ENCODE results near the gene KIAA0753. TPM values are rescaled to one million over a fixed set of nuclear protein-coding genes. Genes with fewer than 3 reads are reported as not detected.

The KIAA0753 gene
- total RNA-seq, 6 experiments from 2014 or later = 3.7 to 6.5 (median 4.9) TPM

DNA sequence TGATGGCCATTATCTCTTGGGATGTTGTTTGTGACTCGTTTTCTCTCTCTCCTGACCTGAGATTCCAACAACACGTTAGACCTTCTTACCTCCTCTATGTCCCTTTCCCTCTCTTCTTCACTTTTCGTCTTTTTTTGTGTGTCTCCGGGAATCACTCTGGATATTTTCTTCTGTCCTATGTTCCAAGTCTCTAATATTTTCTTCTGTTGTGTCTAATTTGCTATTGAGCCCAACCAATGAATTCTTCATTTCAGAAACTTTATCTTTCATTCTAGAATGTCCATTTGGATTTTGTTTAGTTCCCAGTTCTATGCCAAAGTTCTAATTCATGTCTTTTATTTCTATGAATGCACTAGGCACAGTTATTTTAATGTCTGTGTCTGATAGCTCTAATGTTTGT is 57.1 kb downstream of the KIAA0753 start:
- DNase-seq = no peak
- Histone ChIP-seq H3K4me1 (no peaks in the 10 kb centered on the region), H3K4me3 (no peak overlapping the region), H3K27ac (no peak overlapping the region), H3K27me3 (no peaks in the 10 kb centered on the region), H3K36me3 (peaks cover 0 to 5% (median 0%) of the 10 kb centered on the region in 4 donors), H3K9me3 (no peaks in the 10 kb centered on the region)
- no peak for ATAC-seq
- 100% methylated on average over 4 of the region's 4 CpGs for WGBS (ENCODE audit: insufficient coverage, low coverage, low lambda C conversion rate, missing lambda C conversion rate)
- intact Hi-C loops (cut with DNase I) = no loop called here
- TF ChIP-seq POLR2A (IDR thresholded peaks at IDR 0.05) = no peak
- TF ChIP-seq, protein P1, sequence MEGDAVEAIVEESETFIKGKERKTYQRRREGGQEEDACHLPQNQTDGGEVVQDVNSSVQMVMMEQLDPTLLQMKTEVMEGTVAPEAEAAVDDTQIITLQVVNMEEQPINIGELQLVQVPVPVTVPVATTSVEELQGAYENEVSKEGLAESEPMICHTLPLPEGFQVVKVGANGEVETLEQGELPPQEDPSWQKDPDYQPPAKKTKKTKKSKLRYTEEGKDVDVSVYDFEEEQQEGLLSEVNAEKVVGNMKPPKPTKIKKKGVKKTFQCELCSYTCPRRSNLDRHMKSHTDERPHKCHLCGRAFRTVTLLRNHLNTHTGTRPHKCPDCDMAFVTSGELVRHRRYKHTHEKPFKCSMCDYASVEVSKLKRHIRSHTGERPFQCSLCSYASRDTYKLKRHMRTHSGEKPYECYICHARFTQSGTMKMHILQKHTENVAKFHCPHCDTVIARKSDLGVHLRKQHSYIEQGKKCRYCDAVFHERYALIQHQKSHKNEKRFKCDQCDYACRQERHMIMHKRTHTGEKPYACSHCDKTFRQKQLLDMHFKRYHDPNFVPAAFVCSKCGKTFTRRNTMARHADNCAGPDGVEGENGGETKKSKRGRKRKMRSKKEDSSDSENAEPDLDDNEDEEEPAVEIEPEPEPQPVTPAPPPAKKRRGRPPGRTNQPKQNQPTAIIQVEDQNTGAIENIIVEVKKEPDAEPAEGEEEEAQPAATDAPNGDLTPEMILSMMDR (IDR thresholded peaks at IDR 0.05) = no peak

DNA sequence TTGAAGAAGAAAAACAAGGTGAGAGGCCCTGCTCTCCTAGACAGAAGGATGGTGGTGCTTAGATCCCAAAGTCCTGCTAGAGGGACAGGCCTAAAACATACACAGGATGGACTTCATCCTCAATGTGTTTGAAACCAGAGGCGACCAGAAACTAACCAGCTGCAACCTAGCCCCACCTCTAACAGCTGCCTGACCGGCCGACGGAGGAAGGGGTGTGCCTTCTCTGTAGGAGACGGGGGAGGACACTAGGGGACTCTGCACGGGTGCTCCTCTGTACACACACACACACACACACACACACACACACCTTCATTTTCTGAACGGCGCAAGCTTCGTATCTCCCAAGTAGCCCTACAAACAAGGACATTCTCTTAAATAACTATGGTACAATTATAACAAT is 59.9 kb downstream of the KIAA0753 start:
- DNase-seq = no peak
- Histone ChIP-seq H3K9me3 (no peaks in the 10 kb centered on the region), H3K36me3 (peaks cover 0 to 2% (median 0%) of the 10 kb centered on the region in 4 donors), H3K27me3 (no peaks in the 10 kb centered on the region), H3K4me1 (no peaks in the 10 kb centered on the region), H3K4me3 (no peak overlapping the region), H3K27ac (no peak overlapping the region)
- no peak for ATAC-seq
- no peak for TF ChIP-seq POLR2A (IDR thresholded peaks at IDR 0.05)
- TF ChIP-seq, protein P1 (IDR thresholded peaks at IDR 0.05) = no peak
- intact Hi-C loops (cut with DNase I) = no loop called here
- WGBS (ENCODE audit: insufficient coverage, low coverage, low lambda C conversion rate, missing lambda C conversion rate) = 85% methylated on average over 5 of the region's 9 CpGs

DNA sequence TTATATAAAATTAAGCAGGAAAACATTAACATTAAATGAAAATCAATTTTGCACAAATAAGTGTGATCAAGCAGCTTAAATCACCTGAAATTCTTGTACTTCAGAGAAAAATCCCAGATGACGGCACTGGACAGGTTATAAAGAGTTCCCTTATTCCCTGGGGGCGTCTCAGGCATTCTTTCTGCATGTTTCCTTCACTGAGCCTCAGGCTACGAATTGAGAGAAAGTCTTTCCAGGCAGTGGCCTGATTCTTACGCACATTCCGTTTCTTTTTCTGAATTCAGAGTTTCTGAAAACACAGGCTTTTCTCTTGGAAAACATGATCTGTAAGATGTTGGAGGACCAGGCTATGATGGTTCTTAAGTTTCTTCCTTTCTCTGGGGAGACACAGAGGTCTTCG is 62.0 kb downstream of the KIAA0753 start:
- DNase-seq (no peak), ATAC-seq (no peak)
- Histone ChIP-seq H3K4me3 (no peak overlapping the region), H3K9me3 (no peaks in the 10 kb centered on the region), H3K4me1 (no peaks in the 10 kb centered on the region), H3K27me3 (no peaks in the 10 kb centered on the region), H3K36me3 (no peaks in the 10 kb centered on the region), H3K27ac (no peak overlapping the region)
- TF ChIP-seq POLR2A (IDR thresholded peaks at IDR 0.05) = no peak
- TF ChIP-seq, protein P1 (IDR thresholded peaks at IDR 0.05) = no peak
- intact Hi-C loops (cut with DNase I) = loop anchor here in 1 of 2 donors (10.0 kb wide), 1 partner anchor 56 kb away; no protein-coding TSS in a partner anchor
- WGBS (ENCODE audit: insufficient coverage, low coverage, low lambda C conversion rate, missing lambda C conversion rate) = 85% methylated on average over 6 of the region's 6 CpGs

DNA sequence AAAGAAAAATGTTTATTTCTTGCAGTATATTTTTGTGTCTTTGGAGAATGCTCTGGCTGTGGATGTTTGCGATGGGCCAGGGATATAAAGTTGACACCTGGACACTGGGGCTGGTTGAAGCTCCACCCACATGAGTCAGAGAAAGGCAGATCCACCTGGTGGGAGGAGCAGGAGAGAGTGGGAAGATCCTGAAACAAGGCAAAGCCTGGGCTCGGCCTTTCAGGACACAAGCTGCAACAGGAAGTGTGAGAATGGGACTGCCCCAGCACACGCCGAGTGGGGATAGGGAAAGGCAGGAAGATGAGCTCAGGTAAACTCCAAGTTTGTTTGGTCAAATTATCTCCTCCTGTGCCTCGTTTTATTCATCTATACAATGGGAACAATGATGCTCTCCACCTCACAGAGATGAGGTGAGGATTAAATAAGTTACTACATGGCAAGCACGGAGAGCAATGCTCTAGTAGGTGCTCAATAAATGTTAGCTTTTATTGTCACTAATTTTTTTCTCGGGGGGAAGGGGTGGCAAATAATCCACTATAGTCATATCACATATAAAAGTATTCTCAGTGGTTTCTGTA is 62.7 kb downstream of the KIAA0753 start:
- H3K9me3 ChIP-seq = no peaks in the 10 kb centered on the region
- H3K4me1 ChIP-seq = no peaks in the 10 kb centered on the region
- H3K27me3 ChIP-seq = no peaks in the 10 kb centered on the region
- DNase-seq (no peak), ATAC-seq (peak in 1 of 4 donors; percentile 13)
- no peak overlapping the region for H3K4me3 ChIP-seq
- WGBS (ENCODE audit: insufficient coverage, low coverage, low lambda C conversion rate, missing lambda C conversion rate) = 86% methylated on average over 5 of the region's 7 CpGs
- TF ChIP-seq POLR2A (IDR thresholded peaks at IDR 0.05) = no peak
- TF ChIP-seq, protein P1 (IDR thresholded peaks at IDR 0.05) = no peak
- no peaks in the 10 kb centered on the region for H3K36me3 ChIP-seq
- intact Hi-C loops (cut with DNase I) = loop anchor here in 1 of 2 donors (10.0 kb wide), 1 partner anchor 57 kb away; no protein-coding TSS in a partner anchor
- H3K27ac ChIP-seq = no peak overlapping the region
